ENCODE data around the gene MCAM. TPM values are rescaled to one million over a fixed set of nuclear protein-coding genes. Genes with fewer than 3 reads are reported as not detected.

MCAM gene
- polyA plus RNA-seq, 6 donors from 2014 or later = not detected

- peaks cover 11 to 15% of the 10 kb centered on the region in 2 donors for H3K36me3 Mint-ChIP-seq
- H3K4me3 Mint-ChIP-seq = peak overlapping the region in 1 of 8 donors; percentile 24
- peak overlapping the region in 4 of 6 donors; percentile 34 to 91 (median 61) for H3K27ac Mint-ChIP-seq
- ATAC-seq (ENCODE audit: low read depth in 2 of 2) = peak; percentile 79 to 94
- DNase-seq = peak; percentile 49
- H3K9me3 Mint-ChIP-seq = no peaks in the 10 kb centered on the region
- H3K4me1 Mint-ChIP-seq = peaks cover 7 to 22% (median 14%) of the 10 kb centered on the region in 3 donors
- H3K27me3 Mint-ChIP-seq = no peaks in the 10 kb centered on the region
These were observed 32.4 kb downstream of the MCAM start for GRCh38 chr11:119284344-119285157.

- Mint-ChIP-seq H3K27ac (peak overlapping the region in 1 of 6 donors; percentile 38), H3K9me3 (no peaks in the 10 kb centered on the region), H3K4me1 (peaks cover 7 to 22% (median 14%) of the 10 kb centered on the region in 3 donors), H3K36me3 (peaks cover 11 to 15% of the 10 kb centered on the region in 2 donors), H3K4me3 (no peak overlapping the region), H3K27me3 (no peaks in the 10 kb centered on the region)
- DNase-seq (no peak), ATAC-seq (ENCODE audit: low read depth in 2 of 2) (no peak)
These were observed 34.4 kb downstream of the MCAM start for GRCh38 chr11:119282495-119282894.

GRCh38 chr11:119277660-119278059 is 39.3 kb downstream of the MCAM start:
- Mint-ChIP-seq H3K4me3 (no peak overlapping the region), H3K4me1 (peaks cover 0 to 6% (median 1%) of the 10 kb centered on the region in 3 donors), H3K27me3 (no peaks in the 10 kb centered on the region), H3K9me3 (no peaks in the 10 kb centered on the region), H3K27ac (no peak overlapping the region), H3K36me3 (peaks cover 6 to 17% of the 10 kb centered on the region in 2 donors)
- ATAC-seq (ENCODE audit: low read depth in 2 of 2) (no peak), DNase-seq (no peak)

GRCh38 chr11:119273721-119274120 is 43.2 kb downstream of the MCAM start:
- DNase-seq (no peak), ATAC-seq (ENCODE audit: low read depth in 2 of 2) (no peak)
- Mint-ChIP-seq H3K36me3 (peaks cover 6 to 16% of the 10 kb centered on the region in 2 donors), H3K27ac (peak overlapping the region in 1 of 6 donors; percentile 33), H3K9me3 (no peaks in the 10 kb centered on the region), H3K4me3 (no peak overlapping the region), H3K27me3 (no peaks in the 10 kb centered on the region), H3K4me1 (no peaks in the 10 kb centered on the region)

GRCh38 chr11:119267645-119268044 is 49.3 kb downstream of the MCAM start:
- Mint-ChIP-seq H3K4me1 (peaks cover 18 to 24% (median 22%) of the 10 kb centered on the region in 3 donors), H3K36me3 (no peaks in the 10 kb centered on the region), H3K9me3 (no peaks in the 10 kb centered on the region), H3K27ac (peak overlapping the region in 1 of 6 donors; percentile 54), H3K4me3 (no peak overlapping the region), H3K27me3 (no peaks in the 10 kb centered on the region)
- no peak for DNase-seq
- no peak for ATAC-seq (ENCODE audit: low read depth in 2 of 2)

- no peak for DNase-seq
- Mint-ChIP-seq H3K27me3 (no peaks in the 10 kb centered on the region), H3K4me3 (peak overlapping the region in 2 of 8 donors; percentile 26 to 49)
These were observed 50.2 kb downstream of the MCAM start for GRCh38 chr11:119266517-119267255.

GRCh38 chr11:119266063-119266462 is 50.9 kb downstream of the MCAM start:
- no peaks in the 10 kb centered on the region for H3K27me3 Mint-ChIP-seq
- peak overlapping the region in 3 of 8 donors; percentile 26 to 44 (median 30) for H3K4me3 Mint-ChIP-seq
- no peaks in the 10 kb centered on the region for H3K9me3 Mint-ChIP-seq
- ATAC-seq (ENCODE audit: low read depth in 2 of 2) (no peak), DNase-seq (no peak)
- H3K36me3 Mint-ChIP-seq = no peaks in the 10 kb centered on the region
- peak overlapping the region in 1 of 6 donors; percentile 60 for H3K27ac Mint-ChIP-seq
- peaks cover 18 to 24% (median 22%) of the 10 kb centered on the region in 3 donors for H3K4me1 Mint-ChIP-seq

More at GRCh38 chr11:119266517-119267255, 50.2 kb downstream of the MCAM start:
- ATAC-seq (ENCODE audit: low read depth in 2 of 2) = no peak
- Mint-ChIP-seq H3K36me3 (no peaks in the 10 kb centered on the region), H3K27ac (peak overlapping the region in 3 of 6 donors; percentile 8 to 33 (median 12)), H3K9me3 (no peaks in the 10 kb centered on the region), H3K4me1 (peaks cover 18 to 24% (median 22%) of the 10 kb centered on the region in 3 donors)

GRCh38 chr11:119263352-119263940 is 53.5 kb downstream of the MCAM start:
- no peak for ATAC-seq (ENCODE audit: low read depth in 2 of 2)
- Mint-ChIP-seq H3K4me3 (no peak overlapping the region), H3K27me3 (no peaks in the 10 kb centered on the region), H3K4me1 (peaks cover 26 to 39% (median 33%) of the 10 kb centered on the region in 3 donors), H3K9me3 (no peaks in the 10 kb centered on the region), H3K36me3 (no peaks in the 10 kb centered on the region), H3K27ac (no peak overlapping the region)
- DNase-seq = no peak

- no peak for DNase-seq
- Mint-ChIP-seq H3K4me3 (no peak overlapping the region), H3K9me3 (no peaks in the 10 kb centered on the region), H3K4me1 (peaks cover 30 to 39% (median 38%) of the 10 kb centered on the region in 3 donors), H3K27me3 (no peaks in the 10 kb centered on the region), H3K36me3 (no peaks in the 10 kb centered on the region), H3K27ac (no peak overlapping the region)
- ATAC-seq (ENCODE audit: low read depth in 2 of 2) = no peak
These were observed 54.1 kb downstream of the MCAM start for GRCh38 chr11:119262668-119263351.

- Mint-ChIP-seq H3K36me3 (no peaks in the 10 kb centered on the region), H3K27ac (peak overlapping the region in 5 of 6 donors; percentile 77 to 91 (median 84)), H3K27me3 (no peaks in the 10 kb centered on the region), H3K4me1 (peaks cover 22 to 29% (median 27%) of the 10 kb centered on the region in 3 donors), H3K4me3 (peak overlapping the region; percentile 1 to 84 (median 62)), H3K9me3 (no peaks in the 10 kb centered on the region)
- no peak for ATAC-seq (ENCODE audit: low read depth in 2 of 2)
- DNase-seq = peak; percentile 9
These were observed 57.9 kb downstream of the MCAM start for GRCh38 chr11:119258983-119259382.
